ENCODE results near the gene BMP8B.
"Not testable (repeated sequence)": the region's sequence is repeated elsewhere in the genome, so short reads cannot be mapped to it uniquely, and the experiment has no call there.

Gene BMP8B

GRCh38 chr1:39805385-39805784 lies 16.7 kb upstream of the BMP8B start:
- H3K4me3 ChIP-seq (ENCODE audit: low read depth, low read length) = no peak overlapping the region
- no peak for TF ChIP-seq CTCF (IDR thresholded peaks at IDR 0.05; ENCODE audit: low read depth, low read length)

- no peak overlapping the region for H3K4me3 ChIP-seq (ENCODE audit: low read depth, low read length)
- TF ChIP-seq CTCF (IDR thresholded peaks at IDR 0.05; ENCODE audit: low read depth, low read length) = no peak
Observed at GRCh38 chr1:39802496-39803260, 14.0 kb upstream of the BMP8B start.

- TF ChIP-seq CTCF (IDR thresholded peaks at IDR 0.05; ENCODE audit: low read depth, low read length) = no peak
- no peak overlapping the region for H3K4me3 ChIP-seq (ENCODE audit: low read depth, low read length)
Observed at GRCh38 chr1:39800471-39800835, 11.8 kb upstream of the BMP8B start.

- TF ChIP-seq CTCF (IDR thresholded peaks at IDR 0.05; ENCODE audit: low read depth, low read length) = peak; percentile 84
Observed at GRCh38 chr1:39799770-39800470, 11.3 kb upstream of the BMP8B start.

GRCh38 chr1:39798859-39799769 lies 10.4 kb upstream of the BMP8B start:
- TF ChIP-seq CTCF (IDR thresholded peaks at IDR 0.05; ENCODE audit: low read depth, low read length) = 0 out of 2 replicates have a peak, but pooled peaks have one; percentile 9
- not testable (repeated sequence) for H3K4me3 ChIP-seq (ENCODE audit: low read depth, low read length)

More at GRCh38 chr1:39799770-39800470, 11.3 kb upstream of the BMP8B start:
- H3K4me3 ChIP-seq (ENCODE audit: low read depth, low read length) = no peak overlapping the region

GRCh38 chr1:39795651-39796050 lies 7.0 kb upstream of the BMP8B start:
- no peak for TF ChIP-seq CTCF (IDR thresholded peaks at IDR 0.05; ENCODE audit: low read depth, low read length)
- H3K4me3 ChIP-seq (ENCODE audit: low read depth, low read length) = no peak overlapping the region

Data from WI38 (cell line).